Muscle of leg (tissue), 11 donors: Measurements from ENCODE around the gene CLASP2. TPM values are rescaled to one million over a fixed set of nuclear protein-coding genes. Genes with fewer than 3 reads are reported as not detected.
A peak's percentile ranks its signal among the peaks of the same experiment; 100 is the strongest.

Experiments used
- DNase-seq: peaks from one replicate; pipeline ENCODE4 v3.0.0; 2013
- H3K27ac ChIP-seq: one replicate; pipeline ENCODE4 v1.5.1; 2013; ENCODE audit warnings: mild to moderate bottlenecking, low read length, control low read depth
- H3K27me3 ChIP-seq: one replicate; pipeline ENCODE4 v1.6.1; 2013; ENCODE audit warnings: low read length; ENCODE audit not compliant: control insufficient read depth, insufficient read depth
- H3K36me3 ChIP-seq: one replicate; pipeline ENCODE4 v1.6.1; 2013; ENCODE audit warnings: low read length; ENCODE audit not compliant: control insufficient read depth, insufficient read depth
- H3K4me1 ChIP-seq: one replicate; pipeline ENCODE4 v1.6.1; 2013; ENCODE audit warnings: low read length; ENCODE audit not compliant: control insufficient read depth, insufficient read depth
- H3K4me3 ChIP-seq: one replicate; pipeline ENCODE4 v1.5.1; 2013; ENCODE audit warnings: low read length, control low read depth
- H3K9me3 ChIP-seq: replicated peaks from 2 replicates; pipeline ENCODE4 v1.6.1; 2013; ENCODE audit warnings: low read depth, low read length; ENCODE audit not compliant: control insufficient read depth
- whole genome bisulfite sequencing: methylation state at CpG from one replicate; pipeline ENCODE4 v1.1.5; 2013; ENCODE audit warnings: missing lambda C conversion rate; ENCODE audit not compliant: insufficient coverage; 5-methylcytosine and 5-hydroxymethylcytosine counted together
- polyA plus RNA-seq, 8 donors: library from polyadenylated mRNA; unstranded; fragments of 120-200 nt; gene quantifications; one replicate each; pipeline versions ENCODE4 v1.2.1 to v1.2.3, GENCODE V29; 2013; ENCODE audit warnings: inconsistent platforms in 1 of 8, low replicate concordance in 1 of 8; ENCODE audit not compliant: insufficient read length in 8 of 8, insufficient read depth in 1 of 8
- total RNA-seq: library from RNA; stranded (reverse); fragments of 120-200 nt; gene quantifications from one replicate; pipeline ENCODE4 v1.2.4, GENCODE V29; 2013

The CLASP2 gene
- total and polyA plus RNA-seq, 9 donors: 33.5 to 68.7 (median 40.0) TPM

DNA sequence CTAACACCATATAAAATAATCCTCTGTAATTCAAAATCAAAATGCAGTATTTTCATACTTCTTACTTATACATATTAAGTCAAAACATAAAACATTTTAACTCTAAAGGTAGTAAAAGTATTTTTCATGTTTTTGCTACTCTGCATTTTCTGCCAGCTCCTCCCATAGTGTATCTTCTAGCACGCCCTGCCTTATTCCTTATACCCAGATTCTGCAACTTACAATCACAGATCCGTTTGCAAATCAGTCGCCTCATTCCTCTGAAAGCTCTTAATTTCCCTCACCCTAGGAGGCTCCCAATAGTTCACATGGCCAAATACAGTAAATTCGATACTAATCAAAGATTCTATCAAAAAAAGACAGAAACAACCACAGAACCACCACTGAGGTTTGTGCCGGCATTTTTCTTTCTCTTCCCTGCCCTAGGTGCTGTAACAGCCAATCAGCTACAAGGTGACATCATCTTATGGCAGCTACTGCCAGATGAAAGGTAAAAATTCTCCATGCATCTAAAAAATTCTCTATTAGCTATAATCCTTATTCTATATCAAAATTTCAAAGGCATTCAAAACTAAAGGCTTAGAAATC is 72.9 kb downstream of the CLASP2 start:
- Histone ChIP-seq H3K4me3 (peak overlapping the region; percentile 15), H3K4me1 (no peaks in the 10 kb centered on the region), H3K27me3 (no peaks in the 10 kb centered on the region), H3K27ac (no peak overlapping the region), H3K9me3 (no peaks in the 10 kb centered on the region), H3K36me3 (peaks cover 2% of the 10 kb centered on the region)
- peak; percentile 42 for DNase-seq
- WGBS: 58% methylated on average over 5 of the region's 5 CpGs

DNA sequence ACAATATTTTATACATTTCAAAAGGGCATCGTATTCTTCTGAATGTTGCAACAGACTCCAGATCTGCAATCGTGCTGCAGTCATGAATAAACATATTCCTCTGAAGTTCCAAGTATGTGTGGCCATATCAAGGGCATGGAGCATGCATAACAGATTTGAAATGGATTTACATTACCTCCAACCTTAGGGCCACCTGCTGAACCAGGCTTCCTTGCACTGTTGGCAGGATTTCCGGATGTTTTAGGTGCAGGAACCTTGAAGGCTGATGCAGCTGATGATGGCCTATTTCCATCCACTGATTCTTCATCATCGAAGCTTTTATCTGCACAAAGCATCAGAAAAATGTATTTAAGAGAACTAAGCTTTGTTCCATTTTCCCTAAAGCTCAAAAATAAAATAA is 73.5 kb downstream of the CLASP2 start:
- H3K27ac ChIP-seq: no peak overlapping the region

DNA sequence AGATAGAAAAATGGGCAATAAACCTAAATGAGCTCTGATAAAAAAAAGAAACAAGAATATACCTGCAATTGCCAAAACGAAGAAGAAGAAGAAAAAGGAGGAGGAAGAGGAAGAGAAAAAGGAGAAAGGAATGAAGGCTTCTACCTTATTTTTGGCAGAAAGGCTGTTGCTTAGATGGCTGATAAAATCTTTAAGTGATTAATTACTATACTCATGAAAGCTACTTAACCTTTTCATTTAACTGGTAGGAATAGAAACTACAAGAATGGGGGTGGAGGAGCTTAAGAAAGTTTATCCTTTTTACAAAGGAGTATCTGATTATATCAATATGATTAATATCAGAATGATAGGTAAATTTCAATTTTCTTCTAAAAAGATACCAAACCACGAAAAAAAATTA is 75.2 kb downstream of the CLASP2 start:
- H3K27ac ChIP-seq: no peak overlapping the region
- H3K36me3 ChIP-seq: peaks cover 7% of the 10 kb centered on the region
- H3K9me3 ChIP-seq: no peaks in the 10 kb centered on the region
- no peak overlapping the region for H3K4me3 ChIP-seq
- DNase-seq: no peak
- H3K27me3 ChIP-seq: no peaks in the 10 kb centered on the region
- WGBS: no CpG with 5 or more reads among the region's 2 CpGs
- H3K4me1 ChIP-seq: no peaks in the 10 kb centered on the region

More for the DNA sequence above, 73.5 kb downstream of the CLASP2 start:
- 80% methylated on average over 1 of the region's 4 CpGs for WGBS
- Histone ChIP-seq H3K36me3 (peaks cover 2% of the 10 kb centered on the region), H3K9me3 (no peaks in the 10 kb centered on the region), H3K4me3 (no peak overlapping the region), H3K4me1 (no peaks in the 10 kb centered on the region), H3K27me3 (no peaks in the 10 kb centered on the region)
- DNase-seq: no peak

DNA sequence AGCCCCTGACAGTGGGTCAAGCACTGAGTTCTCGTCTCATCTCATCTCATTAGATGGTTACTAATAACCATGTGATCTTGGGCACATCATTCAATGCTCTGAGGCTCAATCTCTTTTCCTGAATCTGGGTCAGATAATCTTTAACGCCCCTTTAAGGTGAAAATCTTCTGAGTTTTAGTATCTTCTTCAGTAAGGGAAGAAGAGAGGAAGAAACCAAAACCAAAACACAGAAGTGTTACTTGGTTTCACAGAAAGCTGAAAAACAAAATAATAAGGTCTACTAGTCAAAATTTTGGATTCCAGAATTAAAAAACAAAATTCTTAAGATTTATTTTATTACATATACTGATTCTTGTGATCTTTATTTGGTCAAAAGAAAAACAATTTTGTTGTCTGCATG is 78.2 kb downstream of the CLASP2 start:
- no peak overlapping the region for H3K27ac ChIP-seq
- H3K27me3 ChIP-seq: no peaks in the 10 kb centered on the region
- no peak for DNase-seq
- H3K4me3 ChIP-seq: no peak overlapping the region
- no CpG with 5 or more reads among the region's 2 CpGs for WGBS
- H3K36me3 ChIP-seq: peaks cover 7% of the 10 kb centered on the region
- H3K9me3 ChIP-seq: no peaks in the 10 kb centered on the region
- no peaks in the 10 kb centered on the region for H3K4me1 ChIP-seq

DNA sequence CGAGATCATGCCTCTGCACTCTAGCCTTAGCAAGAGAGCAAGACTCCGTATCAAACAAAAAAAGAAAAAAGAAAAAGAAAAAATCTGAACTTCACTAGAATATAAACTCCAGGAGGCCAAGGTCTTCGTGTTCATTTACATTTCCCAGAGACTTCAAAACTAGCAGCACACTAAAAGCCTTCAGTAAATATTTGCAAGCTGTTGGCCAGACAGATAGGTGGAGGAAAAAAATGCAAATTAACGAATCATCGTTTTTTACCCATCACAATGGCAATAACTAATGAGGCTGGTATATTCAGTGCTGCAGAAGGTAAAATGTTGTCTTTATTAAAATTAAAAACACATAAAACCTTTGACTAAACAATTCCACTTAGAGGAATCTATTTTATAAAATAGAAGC is 80.6 kb downstream of the CLASP2 start:
- H3K4me3 ChIP-seq: no peak overlapping the region
- DNase-seq: no peak
- no peak overlapping the region for H3K27ac ChIP-seq
- WGBS: no CpG with 5 or more reads among the region's 5 CpGs
- no peaks in the 10 kb centered on the region for H3K9me3 ChIP-seq
- H3K36me3 ChIP-seq: peaks cover 5% of the 10 kb centered on the region
- no peaks in the 10 kb centered on the region for H3K27me3 ChIP-seq
- no peaks in the 10 kb centered on the region for H3K4me1 ChIP-seq

DNA sequence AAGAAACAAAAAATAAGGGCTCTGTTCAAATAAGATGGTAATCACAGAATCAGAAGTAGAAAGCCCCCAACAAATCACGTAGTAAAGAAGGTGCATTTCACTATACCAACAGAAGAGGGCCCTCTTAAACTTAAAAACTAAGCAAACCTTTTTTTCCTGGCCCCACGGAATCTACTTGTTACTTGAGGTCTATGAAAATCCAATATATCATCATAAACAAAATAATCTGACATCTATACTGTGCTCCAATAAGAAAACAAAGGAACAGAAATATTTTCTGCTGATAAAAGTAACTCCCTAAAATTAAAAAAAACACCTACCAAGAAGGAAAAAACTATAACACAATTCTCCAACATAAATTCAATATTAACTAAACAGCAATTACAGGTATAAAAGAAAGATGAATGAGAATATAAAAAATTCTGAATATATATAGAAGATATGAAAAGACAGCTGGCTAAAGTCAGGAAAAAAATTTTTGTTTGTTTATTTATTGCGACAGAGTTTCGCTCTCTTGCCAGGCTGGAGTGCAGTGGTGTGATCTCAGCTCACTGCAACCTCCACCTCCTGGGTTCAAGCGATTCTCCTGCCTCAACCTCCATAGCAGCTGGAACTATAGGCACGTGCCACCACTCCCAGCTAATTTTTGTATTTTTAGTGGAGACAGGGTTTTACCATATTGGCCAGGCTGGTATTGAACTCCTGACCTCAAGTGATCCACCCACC is 81.8 kb downstream of the CLASP2 start:
- no peaks in the 10 kb centered on the region for H3K27me3 ChIP-seq
- H3K9me3 ChIP-seq: no peaks in the 10 kb centered on the region
- H3K27ac ChIP-seq: no peak overlapping the region
- DNase-seq: peak; percentile 69
- H3K4me3 ChIP-seq: no peak overlapping the region
- 100% methylated on average over 2 of the region's 6 CpGs for WGBS
- no peaks in the 10 kb centered on the region for H3K4me1 ChIP-seq
- H3K36me3 ChIP-seq: peaks cover 5% of the 10 kb centered on the region

- Histone ChIP-seq H3K9me3 (no peaks in the 10 kb centered on the region), H3K36me3 (peaks cover 6% of the 10 kb centered on the region), H3K4me1 (no peaks in the 10 kb centered on the region), H3K27ac (no peak overlapping the region), H3K4me3 (no peak overlapping the region), H3K27me3 (no peaks in the 10 kb centered on the region)
- no CpG with 5 or more reads among the region's 3 CpGs for WGBS
- DNase-seq: no peak
Measured at GRCh38 chr3:33634262-33634661, 83.8 kb downstream of the CLASP2 start.

DNA sequence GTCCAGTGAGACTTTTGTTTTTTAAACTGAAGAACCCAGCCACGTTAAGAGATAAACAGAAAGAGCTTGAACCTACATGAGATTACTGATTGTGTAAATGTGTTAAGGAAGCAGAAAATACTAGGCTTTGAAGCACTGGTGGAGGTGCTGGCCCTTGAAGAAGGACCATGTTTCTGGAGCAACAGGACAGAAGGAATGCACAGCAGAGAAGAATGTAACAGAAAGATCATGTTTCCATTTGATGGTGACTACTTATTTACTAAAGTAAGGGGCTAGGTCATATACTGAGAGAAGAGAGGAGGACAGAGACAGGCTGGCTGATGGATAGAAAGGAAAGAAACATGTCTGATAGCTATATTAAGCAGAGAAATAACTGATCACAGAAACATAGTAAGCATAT is 88.8 kb downstream of the CLASP2 start:
- Histone ChIP-seq H3K4me3 (no peak overlapping the region), H3K9me3 (no peaks in the 10 kb centered on the region), H3K4me1 (no peaks in the 10 kb centered on the region), H3K27me3 (no peaks in the 10 kb centered on the region), H3K27ac (no peak overlapping the region), H3K36me3 (peaks cover 3% of the 10 kb centered on the region)
- 67% methylated on average over 1 of the region's 1 CpG for WGBS
- no peak for DNase-seq

DNA sequence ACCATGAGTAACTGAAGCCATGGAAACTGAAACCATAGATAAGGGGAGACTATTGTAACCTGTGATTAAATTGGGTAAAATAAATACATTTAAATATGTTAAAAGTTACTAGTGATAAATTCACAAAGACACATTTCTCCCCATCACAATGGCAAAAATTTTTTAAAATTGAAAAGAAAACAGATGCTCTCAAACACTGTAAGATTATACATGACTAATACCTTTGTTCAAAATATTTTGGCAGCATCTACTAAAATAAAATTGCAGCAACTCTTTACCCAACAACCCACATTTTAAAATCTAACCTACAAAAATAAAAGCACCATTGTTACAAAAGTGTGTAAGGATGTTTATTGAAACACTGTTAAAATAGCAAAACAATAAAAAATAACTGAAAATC is 93.3 kb downstream of the CLASP2 start:
- Histone ChIP-seq H3K4me1 (no peaks in the 10 kb centered on the region), H3K36me3 (peaks cover 8% of the 10 kb centered on the region), H3K9me3 (no peaks in the 10 kb centered on the region), H3K27me3 (no peaks in the 10 kb centered on the region), H3K27ac (no peak overlapping the region), H3K4me3 (no peak overlapping the region)
- no peak for DNase-seq

GRCh38 chr3:33613041-33613440 is 105.0 kb downstream of the CLASP2 start:
- H3K27ac ChIP-seq: no peak overlapping the region
- H3K4me1 ChIP-seq: no peaks in the 10 kb centered on the region
- H3K36me3 ChIP-seq: peaks cover 6% of the 10 kb centered on the region
- no peaks in the 10 kb centered on the region for H3K27me3 ChIP-seq
- H3K4me3 ChIP-seq: no peak overlapping the region
- no peaks in the 10 kb centered on the region for H3K9me3 ChIP-seq
- WGBS: no CpG with 5 or more reads among the region's 1 CpG
- DNase-seq: no peak
